GM19193 (cell line): ENCODE data around the gene NAGPA.

ENCODE experiments used
- POLR2A ChIP-seq: IDR thresholded peaks from 4 replicates; pipeline ENCODE4 v1.6.1; 2011; ENCODE audit not compliant: insufficient read depth, insufficient read length; ENCODE audit errors: extremely low read depth

NAGPA gene

GRCh38 chr16:5040451-5040850, 6.7 kb upstream of the NAGPA start:
- TF ChIP-seq POLR2A = no peak

DNA sequence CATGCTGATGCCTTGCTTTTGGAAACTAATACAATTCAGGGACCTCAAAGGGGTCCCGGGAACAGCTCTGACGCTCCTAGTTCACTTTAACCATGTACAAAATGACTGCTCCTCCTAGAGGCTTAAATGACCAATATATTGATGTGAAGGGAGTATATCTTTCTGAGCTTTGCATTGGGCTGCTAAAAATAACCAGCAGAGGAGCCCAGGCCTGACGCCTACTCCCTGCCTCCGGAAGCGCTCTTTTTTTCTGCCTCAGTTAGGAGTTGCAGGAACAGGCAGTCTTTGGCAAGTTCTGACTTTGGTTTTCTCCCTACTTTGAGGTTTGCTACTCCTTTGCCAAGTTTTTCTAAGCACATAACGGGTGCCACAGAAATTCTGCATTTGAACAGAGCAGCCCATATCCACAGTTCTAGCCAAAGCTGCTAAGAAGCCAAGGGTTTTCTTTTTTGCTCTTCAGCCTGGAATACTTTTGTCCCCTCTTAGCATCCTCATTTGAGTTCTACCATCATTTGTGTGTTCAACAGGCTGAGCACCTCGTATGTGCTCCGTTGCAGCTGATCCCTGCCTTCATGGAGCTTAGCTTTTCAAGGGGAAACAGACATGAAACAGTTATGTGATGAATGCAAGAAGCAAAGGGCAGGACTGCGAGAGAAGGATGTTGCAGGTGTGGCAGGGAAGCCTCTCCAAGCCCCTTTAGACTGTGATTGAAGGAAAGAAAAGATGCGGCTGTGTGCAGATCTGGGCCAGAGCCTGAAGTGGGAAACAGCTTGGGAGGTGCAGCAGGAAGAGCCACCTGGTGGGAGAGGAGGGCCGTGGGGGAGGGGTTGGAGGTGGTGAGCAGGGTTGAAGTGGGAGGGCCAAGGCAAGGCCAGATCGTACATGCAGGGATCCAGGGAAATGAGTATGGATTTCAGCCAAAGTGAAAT, 2.8 kb upstream of the NAGPA start:
- TF ChIP-seq POLR2A = no peak

DNA sequence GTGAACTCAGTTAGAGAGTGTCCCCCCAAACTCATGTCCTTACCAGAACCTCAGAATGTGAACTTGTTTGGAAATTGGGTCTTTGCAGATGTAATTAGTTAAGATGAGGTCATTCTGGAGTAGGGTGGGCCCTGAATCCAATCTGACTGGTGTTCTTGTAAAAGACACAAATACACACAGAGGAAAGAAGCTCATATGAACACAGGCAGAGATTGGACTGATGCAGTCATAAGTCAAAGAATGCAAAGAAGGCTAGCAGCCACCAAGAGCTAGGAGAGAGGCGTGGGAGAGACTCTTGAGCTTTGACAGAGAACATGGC, 2.1 kb upstream of the NAGPA start:
- TF ChIP-seq POLR2A = no peak

- no peak for TF ChIP-seq POLR2A
These were observed 410 bp upstream of the NAGPA start for GRCh38 chr16:5034167-5034523.

DNA sequence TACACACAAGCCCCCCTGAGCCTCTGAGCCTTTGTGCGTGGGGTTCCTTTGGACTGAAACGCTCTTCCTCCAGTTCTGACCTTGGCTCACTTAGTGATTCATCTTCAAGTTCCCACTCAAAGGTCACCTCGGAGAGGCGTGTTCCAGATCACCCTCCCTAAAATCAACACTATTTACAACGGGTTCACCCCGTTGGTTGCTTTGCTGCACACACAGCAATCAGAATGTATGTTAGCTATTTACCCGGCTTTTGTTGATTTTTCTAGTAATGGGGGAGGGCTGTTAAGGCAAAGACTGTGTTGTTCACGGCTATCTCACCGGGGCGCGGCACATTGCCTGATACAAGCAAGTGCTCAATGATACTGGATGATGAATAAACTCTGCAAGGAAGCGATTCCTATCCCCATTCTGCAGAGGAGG, 977 bp downstream of the NAGPA start:
- TF ChIP-seq POLR2A = no peak

- no peak for TF ChIP-seq POLR2A
These were observed 2.1 kb downstream of the NAGPA start for GRCh38 chr16:5031601-5032000.

GRCh38 chr16:5030251-5030870, 3.4 kb downstream of the NAGPA start:
- no peak for TF ChIP-seq POLR2A

- no peak for TF ChIP-seq POLR2A
These were observed 4.7 kb downstream of the NAGPA start for GRCh38 chr16:5028950-5029475.

- no peak for TF ChIP-seq POLR2A
These were observed 6.0 kb downstream of the NAGPA start for GRCh38 chr16:5027575-5028235.

- no peak for TF ChIP-seq POLR2A
These were observed 6.6 kb downstream of the NAGPA start for GRCh38 chr16:5027086-5027485.

GRCh38 chr16:5026664-5027063, 7.1 kb downstream of the NAGPA start:
- no peak for TF ChIP-seq POLR2A

DNA sequence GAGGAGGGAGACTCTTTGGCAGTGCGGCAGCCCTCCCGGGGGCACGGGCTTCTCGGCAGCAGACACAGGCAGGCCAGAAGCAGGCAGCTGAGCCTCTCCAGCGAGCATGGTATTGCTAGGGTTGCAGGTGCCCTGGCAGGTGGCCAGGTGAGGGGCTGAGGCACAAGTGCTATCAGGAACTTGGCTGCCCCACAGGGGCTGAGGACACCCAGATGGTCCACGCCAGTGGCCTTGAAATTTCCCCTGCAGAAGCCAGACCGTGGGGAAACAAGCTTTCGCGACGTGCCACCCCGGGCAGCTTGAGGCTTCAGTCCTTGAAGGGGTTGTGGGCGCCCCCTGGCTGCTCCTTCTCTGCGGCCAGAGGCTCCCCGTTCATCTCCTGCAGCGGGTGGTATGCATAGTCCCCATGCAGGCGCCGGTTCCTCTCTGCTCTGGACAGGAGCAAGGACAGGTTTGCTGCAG, 8.5 kb downstream of the NAGPA start:
- TF ChIP-seq POLR2A = no peak

DNA sequence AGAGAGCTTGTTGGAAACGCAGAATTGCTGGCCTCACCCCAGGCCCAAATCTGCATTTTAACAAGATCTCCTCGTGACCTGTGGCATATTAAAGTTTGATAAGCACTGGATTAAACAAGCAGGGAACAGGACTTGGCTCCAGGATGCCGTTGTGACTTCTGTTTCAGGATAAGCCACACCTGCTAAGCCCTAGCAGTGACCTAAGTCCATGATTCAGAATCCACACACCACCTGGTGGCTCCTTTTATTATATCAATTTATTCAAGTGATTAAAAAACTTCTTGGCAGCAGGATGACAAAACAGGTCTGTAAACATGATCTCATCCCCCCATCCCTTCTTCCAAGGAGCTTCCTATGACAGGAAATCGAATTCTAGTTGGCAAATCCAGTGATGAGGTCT, 9.1 kb downstream of the NAGPA start:
- TF ChIP-seq POLR2A = no peak

DNA sequence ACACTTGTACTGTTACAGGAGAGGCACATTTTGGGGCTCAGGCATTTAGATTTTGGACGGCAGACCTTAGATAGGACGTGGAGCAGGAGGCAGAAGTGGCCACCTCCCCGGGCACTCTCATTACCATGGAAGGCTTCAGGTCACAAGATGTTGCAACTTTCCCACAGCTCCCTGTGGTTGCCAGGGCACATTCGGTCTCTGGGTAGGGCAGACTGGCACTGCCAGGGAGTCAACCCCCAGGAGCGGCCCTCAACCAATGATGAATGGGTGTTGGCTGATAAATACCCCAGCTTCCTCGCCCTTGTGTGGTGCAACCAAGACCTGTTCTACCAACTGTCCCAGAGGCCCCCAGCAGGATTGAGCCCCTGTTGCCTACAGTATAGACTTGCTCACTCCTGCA, 11.2 kb downstream of the NAGPA start:
- no peak for TF ChIP-seq POLR2A

DNA sequence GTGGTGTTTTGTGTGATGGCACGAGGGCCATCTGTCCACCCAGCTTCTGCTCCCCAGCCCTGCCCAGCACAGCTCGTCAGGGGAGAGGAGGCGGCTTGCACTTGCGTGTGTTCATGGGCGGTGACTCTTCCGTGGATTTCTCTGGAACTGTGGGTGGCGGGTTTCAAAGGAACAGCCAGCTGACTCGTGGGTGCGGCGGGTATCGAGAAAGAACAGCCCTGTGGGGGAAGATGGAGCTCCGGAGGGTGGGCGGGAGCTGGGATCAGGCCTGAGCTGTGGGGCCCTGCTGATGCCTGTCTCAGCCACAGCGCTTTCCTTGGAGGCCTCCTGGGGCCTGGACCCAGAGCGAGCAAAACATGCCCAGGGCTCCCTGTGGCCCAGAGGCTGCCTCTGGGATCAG, 13.2 kb downstream of the NAGPA start:
- TF ChIP-seq POLR2A = no peak

- TF ChIP-seq POLR2A = no peak
These were observed 14.0 kb downstream of the NAGPA start for GRCh38 chr16:5019775-5020174.

- TF ChIP-seq POLR2A = no peak
These were observed 14.9 kb downstream of the NAGPA start for GRCh38 chr16:5018793-5019192.

- no peak for TF ChIP-seq POLR2A
These were observed 16.1 kb downstream of the NAGPA start for GRCh38 chr16:5017678-5017969.
